ENCODE results near the gene KANK3.

DNA sequence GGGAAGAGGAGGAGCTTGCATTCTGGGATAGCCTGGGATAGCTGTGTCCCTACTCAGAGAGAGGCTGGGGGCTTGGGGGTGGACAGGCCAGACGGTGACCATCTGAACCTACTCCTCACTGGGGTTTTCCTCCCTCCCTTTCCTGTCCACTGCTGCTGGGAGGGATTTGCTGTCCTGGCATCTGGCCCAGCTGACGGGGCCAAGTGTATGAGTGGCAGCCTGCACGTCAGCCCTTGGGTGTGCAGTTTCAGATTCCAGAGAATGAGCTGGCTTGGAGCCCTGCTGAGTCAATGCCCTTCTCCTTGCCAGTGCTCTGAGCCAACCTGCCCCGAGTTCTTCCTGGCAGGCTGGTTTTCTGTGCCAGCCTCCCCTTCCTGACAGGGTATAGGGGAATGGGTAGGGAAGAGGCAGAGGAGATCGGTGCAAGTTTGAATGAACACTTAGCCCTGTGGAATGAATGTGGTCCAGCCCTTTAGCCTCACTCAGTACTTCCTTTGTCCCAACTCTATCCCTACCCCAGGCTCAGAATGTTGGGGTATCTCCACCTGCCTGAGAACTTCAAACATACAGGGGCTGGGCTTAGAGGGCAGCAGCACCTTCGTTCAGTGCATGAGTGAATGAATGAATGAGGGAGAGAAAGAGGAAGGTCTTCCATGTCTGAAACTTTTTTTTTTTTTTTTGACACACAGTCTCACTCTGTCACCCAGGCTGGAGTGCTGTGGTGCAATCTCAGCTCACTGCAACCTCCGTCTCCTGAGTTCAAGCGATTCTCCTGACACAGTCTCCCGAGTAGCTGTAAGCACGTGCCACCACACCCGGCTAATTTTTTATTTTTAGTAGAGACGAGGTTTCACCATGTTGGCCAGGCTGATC is 19.1 kb upstream of the KANK3 start:
- TF ChIP-seq, protein P1, sequence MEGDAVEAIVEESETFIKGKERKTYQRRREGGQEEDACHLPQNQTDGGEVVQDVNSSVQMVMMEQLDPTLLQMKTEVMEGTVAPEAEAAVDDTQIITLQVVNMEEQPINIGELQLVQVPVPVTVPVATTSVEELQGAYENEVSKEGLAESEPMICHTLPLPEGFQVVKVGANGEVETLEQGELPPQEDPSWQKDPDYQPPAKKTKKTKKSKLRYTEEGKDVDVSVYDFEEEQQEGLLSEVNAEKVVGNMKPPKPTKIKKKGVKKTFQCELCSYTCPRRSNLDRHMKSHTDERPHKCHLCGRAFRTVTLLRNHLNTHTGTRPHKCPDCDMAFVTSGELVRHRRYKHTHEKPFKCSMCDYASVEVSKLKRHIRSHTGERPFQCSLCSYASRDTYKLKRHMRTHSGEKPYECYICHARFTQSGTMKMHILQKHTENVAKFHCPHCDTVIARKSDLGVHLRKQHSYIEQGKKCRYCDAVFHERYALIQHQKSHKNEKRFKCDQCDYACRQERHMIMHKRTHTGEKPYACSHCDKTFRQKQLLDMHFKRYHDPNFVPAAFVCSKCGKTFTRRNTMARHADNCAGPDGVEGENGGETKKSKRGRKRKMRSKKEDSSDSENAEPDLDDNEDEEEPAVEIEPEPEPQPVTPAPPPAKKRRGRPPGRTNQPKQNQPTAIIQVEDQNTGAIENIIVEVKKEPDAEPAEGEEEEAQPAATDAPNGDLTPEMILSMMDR (IDR thresholded peaks at IDR 0.05 in 4 of 5, conservative IDR thresholded peaks at IDR 0.05 in 1 of 5), result no peak
- TF ChIP-seq POLR2A (IDR thresholded peaks at IDR 0.05), result no peak
